ENCODE measurements around the gene RGL3. TPM values are rescaled to one million over a fixed set of nuclear protein-coding genes. Genes with fewer than 3 reads are reported as not detected.
"Not testable (repeated sequence)": the region's sequence is repeated elsewhere in the genome, so short reads cannot be mapped to it uniquely, and the experiment has no call there.

Gene RGL3
- total RNA-seq, 2 donors from 2014 or later: 5.1 to 8.6 TPM

DNA sequence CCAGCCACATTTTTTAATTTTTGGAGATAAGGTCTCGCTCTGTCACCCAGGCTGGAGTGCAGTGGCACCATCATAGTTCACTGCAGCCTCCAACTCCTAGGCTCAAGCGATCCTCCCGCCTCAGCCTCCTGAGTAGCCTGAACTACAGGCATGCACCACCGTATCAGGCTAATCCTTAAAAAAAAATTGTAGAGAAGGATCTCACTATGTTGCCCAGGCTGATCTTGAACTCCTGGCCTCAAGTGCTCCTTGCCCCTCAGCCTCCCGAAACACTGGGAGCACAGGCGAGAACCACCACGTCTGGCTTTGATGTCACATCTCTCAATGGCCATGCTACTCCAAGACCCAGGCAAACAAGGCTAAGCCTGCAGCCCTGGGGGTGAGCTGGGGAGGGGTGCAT lies 37.5 kb upstream of the RGL3 start:
- Histone ChIP-seq H3K4me3 (no peak overlapping the region), H3K4me1 (replicated peaks) (no peaks in the 10 kb centered on the region), H3K27ac (no peak overlapping the region), H3K27me3 (replicated peaks; ENCODE audit: insufficient read depth) (no peaks in the 10 kb centered on the region), H3K36me3 (no peaks in the 10 kb centered on the region), H3K9me3 (no peaks in the 10 kb centered on the region)
- WGBS: 88% methylated on average over 7 of the region's 7 CpGs
- no peak for DNase-seq (ENCODE audit: low spot score)
- no peak for TF ChIP-seq POLR2AphosphoS5 (IDR thresholded peaks at IDR 0.05)
- TF ChIP-seq, protein P1, sequence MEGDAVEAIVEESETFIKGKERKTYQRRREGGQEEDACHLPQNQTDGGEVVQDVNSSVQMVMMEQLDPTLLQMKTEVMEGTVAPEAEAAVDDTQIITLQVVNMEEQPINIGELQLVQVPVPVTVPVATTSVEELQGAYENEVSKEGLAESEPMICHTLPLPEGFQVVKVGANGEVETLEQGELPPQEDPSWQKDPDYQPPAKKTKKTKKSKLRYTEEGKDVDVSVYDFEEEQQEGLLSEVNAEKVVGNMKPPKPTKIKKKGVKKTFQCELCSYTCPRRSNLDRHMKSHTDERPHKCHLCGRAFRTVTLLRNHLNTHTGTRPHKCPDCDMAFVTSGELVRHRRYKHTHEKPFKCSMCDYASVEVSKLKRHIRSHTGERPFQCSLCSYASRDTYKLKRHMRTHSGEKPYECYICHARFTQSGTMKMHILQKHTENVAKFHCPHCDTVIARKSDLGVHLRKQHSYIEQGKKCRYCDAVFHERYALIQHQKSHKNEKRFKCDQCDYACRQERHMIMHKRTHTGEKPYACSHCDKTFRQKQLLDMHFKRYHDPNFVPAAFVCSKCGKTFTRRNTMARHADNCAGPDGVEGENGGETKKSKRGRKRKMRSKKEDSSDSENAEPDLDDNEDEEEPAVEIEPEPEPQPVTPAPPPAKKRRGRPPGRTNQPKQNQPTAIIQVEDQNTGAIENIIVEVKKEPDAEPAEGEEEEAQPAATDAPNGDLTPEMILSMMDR (IDR thresholded peaks at IDR 0.05): no peak
- no peak for TF ChIP-seq POLR2A (IDR thresholded peaks at IDR 0.05)
- intact Hi-C loops (cut with DNase I): no loop called here

DNA sequence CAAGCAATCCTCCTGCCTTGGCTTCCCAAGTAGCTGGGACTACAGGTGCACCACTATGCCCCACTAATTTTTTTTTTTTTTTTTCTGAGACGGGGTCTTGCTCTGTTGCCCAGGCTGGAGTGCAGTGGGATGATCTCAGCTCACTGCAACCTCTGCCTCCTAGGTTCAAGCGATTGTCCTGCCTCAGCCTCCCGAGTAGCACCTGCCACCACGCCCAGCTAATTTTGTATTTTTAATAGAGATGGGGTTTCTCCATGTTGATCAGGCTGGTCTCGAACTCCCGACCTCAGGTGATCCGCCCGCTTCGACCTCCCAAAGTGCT lies 36.1 kb upstream of the RGL3 start:
- H3K27me3 ChIP-seq (replicated peaks; ENCODE audit: insufficient read depth); H3K9me3 ChIP-seq; H3K27ac ChIP-seq; H3K36me3 ChIP-seq; H3K4me1 ChIP-seq (replicated peaks); DNase-seq (ENCODE audit: low spot score); intact Hi-C loops (cut with DNase I); H3K4me3 ChIP-seq: not testable (repeated sequence)
- 87% methylated on average over 9 of the region's 9 CpGs for WGBS

DNA sequence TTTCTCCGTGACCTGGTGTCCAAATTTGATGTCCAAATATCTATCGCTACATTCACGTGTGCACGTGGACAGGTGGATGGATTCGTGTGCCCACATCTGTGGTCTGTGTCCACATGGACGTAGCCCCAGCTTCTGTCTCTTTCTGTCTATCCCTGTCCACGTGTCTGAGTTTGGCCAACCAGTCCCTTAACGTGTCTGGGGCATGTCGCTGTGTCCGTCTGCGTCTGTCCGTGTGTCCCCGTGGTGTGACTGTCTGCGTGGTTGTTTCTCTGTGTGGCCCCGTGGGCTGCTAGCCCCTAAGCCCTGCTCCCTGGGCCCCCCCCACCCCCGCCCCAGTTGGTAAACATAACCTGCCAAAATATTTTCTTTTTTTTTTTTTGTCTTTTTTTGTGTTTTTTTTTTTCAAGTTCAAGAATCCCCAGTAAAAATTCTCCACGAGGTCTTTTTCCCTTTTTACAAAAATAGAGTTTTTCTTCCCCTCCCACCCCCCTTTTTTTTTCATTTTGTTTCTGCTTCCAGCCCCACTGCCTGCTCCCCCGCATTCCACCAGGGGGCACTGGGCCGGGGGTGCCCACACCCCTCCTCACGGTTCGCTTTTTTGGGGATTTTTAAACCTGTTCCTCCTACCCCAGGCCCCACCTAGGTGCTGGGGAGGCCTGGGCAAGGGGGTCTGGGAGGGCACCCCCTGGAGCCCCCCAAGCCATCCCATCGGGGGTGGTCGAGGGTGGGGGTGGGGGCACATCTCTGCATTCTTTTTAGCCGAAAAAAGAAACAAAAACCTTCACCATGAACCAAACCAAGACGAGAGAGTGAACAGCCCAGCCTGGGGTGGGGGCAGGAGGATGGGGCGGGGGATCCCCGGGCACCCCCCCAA lies 34.6 kb upstream of the RGL3 start:
- Histone ChIP-seq H3K27ac (no peak overlapping the region), H3K36me3 (peaks cover 0 to 6% of the 10 kb centered on the region in 2 donors), H3K27me3 (replicated peaks; ENCODE audit: insufficient read depth) (no peaks in the 10 kb centered on the region), H3K4me3 (no peak overlapping the region), H3K4me1 (replicated peaks) (no peaks in the 10 kb centered on the region), H3K9me3 (no peaks in the 10 kb centered on the region)
- no peak for DNase-seq (ENCODE audit: low spot score)
- TF ChIP-seq POLR2AphosphoS5 (IDR thresholded peaks at IDR 0.05): no peak
- TF ChIP-seq, protein P1 (IDR thresholded peaks at IDR 0.05): no peak
- TF ChIP-seq POLR2A (IDR thresholded peaks at IDR 0.05): no peak
- WGBS: 59% methylated on average over 27 of the region's 27 CpGs
- intact Hi-C loops (cut with DNase I): no loop called here

DNA sequence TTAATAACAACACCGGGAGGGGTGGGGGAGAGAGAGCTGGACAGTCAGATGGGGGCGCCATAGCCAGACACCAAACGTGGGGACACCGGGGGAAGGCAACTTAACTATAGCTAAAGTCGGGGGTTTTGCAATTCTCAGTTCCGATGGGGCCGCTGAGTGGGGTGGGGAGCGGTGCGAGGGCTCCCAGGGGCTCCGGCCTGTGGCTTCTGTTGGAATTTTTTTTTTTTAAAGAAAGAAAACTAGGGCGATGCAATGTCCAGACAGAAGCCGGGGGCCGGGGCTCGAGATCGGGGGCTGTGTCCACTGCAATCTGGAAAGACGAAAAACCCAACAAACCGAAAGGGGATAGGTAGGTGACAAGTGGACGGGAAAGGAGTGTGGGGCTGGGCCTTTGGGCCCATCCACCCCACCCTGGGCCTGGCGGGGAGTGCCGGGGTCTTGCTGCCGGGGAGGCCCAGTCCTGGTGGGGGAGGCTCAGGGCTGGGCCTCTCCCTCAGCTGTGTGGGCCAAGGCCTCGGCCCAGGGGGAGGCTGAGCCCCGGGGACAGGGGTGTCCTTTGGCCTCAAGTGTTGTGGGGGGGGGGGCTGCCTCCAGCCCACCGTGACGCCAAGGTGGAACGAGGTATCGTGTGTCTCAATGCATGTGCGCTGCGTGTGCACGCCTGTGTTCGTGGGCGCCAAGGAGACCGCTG lies 33.7 kb upstream of the RGL3 start:
- no peak for TF ChIP-seq POLR2AphosphoS5 (IDR thresholded peaks at IDR 0.05)
- H3K4me3 ChIP-seq: no peak overlapping the region
- H3K36me3 ChIP-seq: peaks cover 0 to 9% of the 10 kb centered on the region in 2 donors
- H3K27ac ChIP-seq: no peak overlapping the region
- H3K4me1 ChIP-seq (replicated peaks): no peaks in the 10 kb centered on the region
- H3K9me3 ChIP-seq: no peaks in the 10 kb centered on the region
- intact Hi-C loops (cut with DNase I): no loop called here
- no peak for DNase-seq (ENCODE audit: low spot score)
- WGBS: 83% methylated on average over 33 of the region's 33 CpGs
- no peaks in the 10 kb centered on the region for H3K27me3 ChIP-seq (replicated peaks; ENCODE audit: insufficient read depth)

DNA sequence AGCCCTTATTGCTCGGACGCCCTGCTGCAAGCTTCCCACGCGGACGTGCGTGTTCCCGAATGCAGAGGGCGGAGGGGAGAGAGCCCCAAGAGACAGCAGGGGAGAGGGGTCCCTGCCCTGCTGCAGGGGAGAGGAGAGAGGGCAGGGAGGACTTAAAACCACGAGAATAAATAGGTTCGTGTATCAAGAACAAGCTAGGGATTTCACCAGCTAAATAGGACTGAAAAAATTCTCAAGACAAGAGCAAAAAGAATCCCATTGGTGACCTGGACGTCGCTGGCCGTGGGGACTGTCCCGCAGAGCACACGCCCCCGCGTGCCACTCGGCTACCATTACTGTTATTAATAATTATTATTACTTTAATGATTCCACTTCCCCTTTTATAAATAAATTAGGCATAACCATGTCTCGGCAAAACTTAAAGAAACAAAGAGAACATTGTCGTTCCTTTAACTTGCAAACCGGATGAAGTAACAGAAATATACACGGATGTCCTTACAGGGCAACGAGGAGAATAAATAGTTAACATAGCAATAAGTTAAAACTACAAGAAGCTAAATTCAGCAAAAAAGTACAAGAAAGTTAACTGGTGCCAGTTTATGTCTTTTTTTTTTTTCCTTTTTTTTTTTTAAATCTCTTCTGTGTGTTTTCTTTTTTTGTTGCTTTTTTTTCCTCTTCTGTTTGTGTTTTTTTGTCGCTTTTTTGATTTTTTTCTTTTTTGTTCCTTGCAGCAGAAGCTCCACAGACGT lies 32.9 kb upstream of the RGL3 start:
- no peaks in the 10 kb centered on the region for H3K9me3 ChIP-seq
- no peak for DNase-seq (ENCODE audit: low spot score)
- no peak overlapping the region for H3K4me3 ChIP-seq
- intact Hi-C loops (cut with DNase I): no loop called here
- TF ChIP-seq POLR2AphosphoS5 (IDR thresholded peaks at IDR 0.05): no peak
- TF ChIP-seq, protein P1 (IDR thresholded peaks at IDR 0.05): no peak
- no peak for TF ChIP-seq POLR2A (IDR thresholded peaks at IDR 0.05)
- H3K4me1 ChIP-seq (replicated peaks): no peaks in the 10 kb centered on the region
- H3K27me3 ChIP-seq (replicated peaks; ENCODE audit: insufficient read depth): no peaks in the 10 kb centered on the region
- H3K36me3 ChIP-seq: peaks cover 0 to 12% of the 10 kb centered on the region in 2 donors
- no peak overlapping the region for H3K27ac ChIP-seq
- 31% methylated on average over 20 of the region's 25 CpGs for WGBS

Measured in prostate gland (tissue), 2 donors.